Subcutaneous adipose tissue (tissue), 4 donors: Measurements from ENCODE around the gene CCL2. TPM values are rescaled to one million over a fixed set of nuclear protein-coding genes. Genes with fewer than 3 reads are reported as not detected.

Experiments used
- total RNA-seq, 4 donors: library from RNA; depleted of rRNA; stranded (reverse); fragments of >200 nt; gene quantifications; one replicate each; pipeline ENCODE4 v1.1.0, GENCODE V29; 2016
- TF ChIP-seq, protein P1 (sequence below): fragments of 450-650 bp; IDR thresholded peaks from one replicate; pipeline ENCODE4 v1.5.1; 2016; ENCODE audit warnings: low read depth, mild to moderate bottlenecking, control low read depth, antibody characterized with exemption, moderate library complexity

The CCL2 gene
- total RNA-seq, 4 donors from 2014 or later, result 7.9 to 24.3 (median 24.1) TPM; not detected in 1

DNA sequence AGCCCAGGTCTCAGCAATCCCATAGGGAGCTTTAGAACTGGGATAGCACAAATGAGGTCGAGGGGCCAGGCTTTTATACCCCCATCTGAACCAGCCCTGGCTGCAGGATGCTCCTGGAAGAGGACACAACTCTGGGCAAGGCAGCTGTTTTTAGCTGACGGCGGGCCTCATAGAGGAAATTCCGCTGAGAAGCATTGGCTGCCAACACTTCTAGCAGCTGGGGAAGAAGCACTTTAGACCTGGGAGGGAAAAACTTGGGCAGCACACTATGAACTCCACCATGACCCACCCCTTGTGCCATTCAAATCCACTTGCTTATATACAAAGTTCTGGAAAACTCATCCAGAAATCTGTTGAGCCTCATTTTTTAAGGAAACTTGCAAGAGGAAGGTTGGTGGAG lies 35.5 kb downstream of the CCL2 start:
- TF ChIP-seq, protein P1, sequence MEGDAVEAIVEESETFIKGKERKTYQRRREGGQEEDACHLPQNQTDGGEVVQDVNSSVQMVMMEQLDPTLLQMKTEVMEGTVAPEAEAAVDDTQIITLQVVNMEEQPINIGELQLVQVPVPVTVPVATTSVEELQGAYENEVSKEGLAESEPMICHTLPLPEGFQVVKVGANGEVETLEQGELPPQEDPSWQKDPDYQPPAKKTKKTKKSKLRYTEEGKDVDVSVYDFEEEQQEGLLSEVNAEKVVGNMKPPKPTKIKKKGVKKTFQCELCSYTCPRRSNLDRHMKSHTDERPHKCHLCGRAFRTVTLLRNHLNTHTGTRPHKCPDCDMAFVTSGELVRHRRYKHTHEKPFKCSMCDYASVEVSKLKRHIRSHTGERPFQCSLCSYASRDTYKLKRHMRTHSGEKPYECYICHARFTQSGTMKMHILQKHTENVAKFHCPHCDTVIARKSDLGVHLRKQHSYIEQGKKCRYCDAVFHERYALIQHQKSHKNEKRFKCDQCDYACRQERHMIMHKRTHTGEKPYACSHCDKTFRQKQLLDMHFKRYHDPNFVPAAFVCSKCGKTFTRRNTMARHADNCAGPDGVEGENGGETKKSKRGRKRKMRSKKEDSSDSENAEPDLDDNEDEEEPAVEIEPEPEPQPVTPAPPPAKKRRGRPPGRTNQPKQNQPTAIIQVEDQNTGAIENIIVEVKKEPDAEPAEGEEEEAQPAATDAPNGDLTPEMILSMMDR, result no peak

DNA sequence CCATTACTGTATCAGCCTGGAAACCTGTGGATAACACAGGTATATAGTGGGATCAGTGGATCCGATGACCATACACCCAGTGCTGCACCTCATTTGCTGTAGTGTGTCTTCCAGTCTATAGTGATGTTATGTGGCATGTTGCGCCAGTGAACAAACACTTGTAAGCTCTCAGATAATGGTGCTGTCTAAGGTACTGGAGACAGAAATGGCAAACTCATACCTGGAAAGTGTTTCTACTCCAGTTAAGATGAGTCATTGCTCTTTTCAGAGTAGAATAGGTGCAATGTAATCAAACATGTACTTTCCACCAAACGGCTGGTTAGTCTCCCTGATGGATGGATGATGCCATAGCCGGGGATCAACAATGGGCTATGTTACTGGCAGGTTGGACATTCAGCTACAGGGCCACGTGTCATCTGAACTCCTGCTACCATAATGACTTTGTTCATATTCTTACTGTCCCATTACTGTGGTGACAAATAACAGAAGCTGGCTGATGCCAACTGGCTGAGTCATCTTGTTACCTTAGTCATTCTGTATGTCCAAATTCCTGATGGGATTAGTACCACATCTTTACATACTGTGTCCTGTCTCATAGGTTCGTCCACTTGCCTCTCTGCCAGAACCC lies 36.8 kb downstream of the CCL2 start:
- TF ChIP-seq, protein P1, result no peak

DNA sequence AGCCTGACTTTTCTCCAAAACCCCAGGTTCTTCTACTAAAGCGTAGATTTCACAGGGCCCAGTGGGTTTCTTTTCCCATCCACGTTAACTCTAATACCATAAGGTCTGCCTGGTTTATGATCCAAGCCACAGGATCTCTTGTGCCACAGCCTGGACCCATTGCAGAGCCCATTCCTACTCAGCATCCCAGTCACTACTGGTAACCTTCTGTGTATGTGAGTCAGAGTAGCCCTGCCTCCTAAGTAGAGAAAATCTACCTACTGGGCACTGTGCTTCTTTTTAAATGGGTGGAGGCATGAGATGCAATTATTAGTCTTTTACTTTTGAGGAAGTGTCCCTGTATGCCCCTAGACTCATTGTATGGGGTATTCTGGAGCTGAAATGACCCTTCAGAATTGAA lies 43.9 kb downstream of the CCL2 start:
- TF ChIP-seq, protein P1, result no peak

DNA sequence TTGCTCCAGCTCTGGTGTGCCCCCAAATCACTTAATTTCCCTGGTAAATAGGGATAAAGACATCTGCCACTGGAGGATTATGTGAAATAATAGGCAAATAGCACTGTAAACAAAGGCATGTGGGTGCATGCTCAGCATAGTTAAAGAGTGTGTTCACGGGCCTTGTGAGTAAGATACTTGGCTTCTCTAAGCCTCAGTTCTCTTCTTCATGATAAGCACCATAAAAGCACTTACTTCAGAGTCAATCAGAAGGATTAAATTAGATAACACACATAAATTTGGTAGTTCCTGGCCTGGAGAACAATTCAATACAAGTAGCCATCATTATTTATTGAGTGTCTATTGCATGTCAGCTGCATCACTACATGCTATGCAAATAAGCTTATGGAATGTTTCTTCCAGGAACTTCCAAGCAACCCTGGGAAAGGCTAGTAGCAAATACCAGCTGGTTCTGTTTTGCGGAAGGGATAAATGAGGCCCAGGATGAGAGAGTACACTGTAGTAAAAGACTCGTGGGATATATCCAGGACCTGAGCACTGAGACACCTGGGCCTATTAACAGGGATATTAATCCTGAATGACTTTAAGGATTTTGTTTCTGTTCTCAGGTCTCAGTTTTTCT lies 45.0 kb downstream of the CCL2 start:
- TF ChIP-seq, protein P1, result no peak

DNA sequence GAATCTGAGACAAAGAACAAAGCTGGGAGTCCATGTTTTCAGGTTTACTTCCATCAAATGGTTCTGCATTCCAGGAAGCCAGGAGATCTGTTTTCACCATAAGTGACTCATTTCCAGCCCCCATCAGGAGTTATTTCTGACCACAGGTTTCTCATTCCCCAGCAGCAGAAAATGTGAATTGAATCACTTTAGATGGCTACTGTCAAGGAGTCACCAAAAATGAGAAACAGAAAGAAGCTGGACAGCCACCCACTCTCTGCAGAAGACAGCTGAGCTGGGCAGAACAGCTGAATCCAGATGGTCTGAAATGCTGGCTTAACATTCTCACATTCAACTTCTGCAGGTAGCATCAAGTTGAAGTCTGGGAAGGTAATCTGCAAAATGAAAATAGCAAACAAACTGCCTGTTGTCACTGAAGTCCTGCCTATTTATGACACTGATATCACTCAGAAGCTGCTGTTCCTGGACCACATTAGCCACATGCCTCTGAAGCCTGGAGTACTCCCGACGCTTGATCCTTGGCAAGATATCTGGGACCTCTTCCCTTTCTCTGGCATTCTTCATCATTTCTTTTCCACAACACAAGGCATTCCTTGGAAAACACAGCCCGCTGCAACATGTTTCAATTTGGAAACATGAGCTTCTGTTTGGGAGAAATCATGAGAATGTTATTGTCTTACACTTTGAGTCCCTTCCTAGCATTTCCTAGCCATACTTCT lies 45.7 kb downstream of the CCL2 start:
- TF ChIP-seq, protein P1, result no peak

DNA sequence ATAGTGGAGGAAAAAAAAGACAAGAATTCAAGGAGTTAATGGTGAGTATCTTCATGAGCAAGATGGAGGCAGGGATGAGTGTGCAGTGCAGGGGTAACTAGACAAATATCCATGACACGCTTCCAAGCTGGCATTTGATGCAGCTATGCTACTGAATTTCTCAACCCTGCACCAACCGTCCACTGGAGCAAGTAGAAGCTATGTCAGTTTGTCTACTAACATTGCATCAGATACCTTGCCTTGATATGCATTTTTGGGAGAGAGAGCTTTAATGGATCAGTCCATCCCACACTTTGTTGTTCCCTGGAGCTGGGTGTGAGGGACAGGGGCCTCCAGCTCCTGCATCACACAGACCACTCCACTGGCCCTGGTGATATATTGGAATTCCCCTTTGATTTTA lies 46.9 kb downstream of the CCL2 start:
- TF ChIP-seq, protein P1, result no peak

DNA sequence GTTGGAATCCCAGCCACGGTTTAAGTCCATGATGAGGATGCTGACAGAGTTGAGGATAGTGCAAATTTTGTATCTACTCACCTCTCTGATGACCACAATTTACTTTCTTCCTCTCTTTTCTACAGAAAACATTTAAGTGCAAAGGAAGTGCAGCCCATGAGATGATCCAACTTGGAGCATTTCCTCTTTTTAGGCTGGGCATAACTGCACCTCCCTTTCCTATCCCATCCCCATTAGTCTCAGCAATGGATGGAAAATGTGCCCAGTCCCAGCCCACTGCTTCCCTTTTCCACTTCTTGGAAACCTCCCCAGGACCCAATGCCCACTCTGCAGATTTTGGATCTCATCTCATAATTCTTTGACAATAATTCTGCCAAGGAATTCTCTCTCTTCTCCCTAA lies 47.6 kb downstream of the CCL2 start:
- TF ChIP-seq, protein P1, result no peak
